GM08714 (cell line): ENCODE measurements around the gene MAML3.

Source experiments
- H3K4me3 ChIP-seq: fragments of 200-500 bp; sonication (Bioruptor generic); 2 replicates; pipeline ENCODE4 v1.5.1; 2014; ENCODE audit warnings: mild to moderate bottlenecking, low read length, inconsistent platforms
- ZNF274 ChIP-seq: IDR thresholded peaks from 2 replicates; pipeline ENCODE4 v1.6.1; 2012; ENCODE audit warnings: mild to moderate bottlenecking, low read depth, low read length

Gene MAML3

GRCh38 chr4:139745111-139745639 lies 408.8 kb downstream of the MAML3 start:
- TF ChIP-seq ZNF274: no peak
- no peak overlapping the region for H3K4me3 ChIP-seq

- no peak for TF ChIP-seq ZNF274
- H3K4me3 ChIP-seq: no peak overlapping the region
Observed at GRCh38 chr4:139744232-139744631, 409.8 kb downstream of the MAML3 start.

- H3K4me3 ChIP-seq: no peak overlapping the region
- no peak for TF ChIP-seq ZNF274
Observed at GRCh38 chr4:139743027-139743426, 411.0 kb downstream of the MAML3 start.

DNA sequence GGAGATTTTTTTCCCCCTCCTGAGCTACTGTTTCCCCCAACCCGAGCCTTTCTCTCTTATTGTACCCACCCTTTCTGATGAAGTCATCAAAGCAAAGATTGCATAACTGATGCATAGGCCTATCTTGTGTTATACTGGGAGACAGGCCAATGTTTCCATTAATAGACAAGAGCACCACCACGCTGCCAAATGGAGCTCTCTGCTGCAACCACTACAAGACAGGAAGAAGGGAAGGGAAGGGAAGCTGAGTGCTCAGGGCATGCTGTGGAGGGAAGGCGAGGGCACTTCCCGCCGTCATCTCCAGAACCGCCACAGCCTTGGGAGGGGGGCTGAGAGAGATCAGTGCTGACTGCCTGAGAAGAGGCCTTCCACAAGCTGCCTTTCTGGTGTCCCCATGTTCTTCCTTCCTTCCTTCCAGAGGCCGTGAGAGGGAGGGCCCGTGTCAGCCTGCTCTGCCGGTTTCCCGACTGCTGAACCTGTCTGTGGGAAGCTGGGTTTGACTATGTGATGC lies 413.4 kb downstream of the MAML3 start:
- no peak overlapping the region for H3K4me3 ChIP-seq
- no peak for TF ChIP-seq ZNF274

DNA sequence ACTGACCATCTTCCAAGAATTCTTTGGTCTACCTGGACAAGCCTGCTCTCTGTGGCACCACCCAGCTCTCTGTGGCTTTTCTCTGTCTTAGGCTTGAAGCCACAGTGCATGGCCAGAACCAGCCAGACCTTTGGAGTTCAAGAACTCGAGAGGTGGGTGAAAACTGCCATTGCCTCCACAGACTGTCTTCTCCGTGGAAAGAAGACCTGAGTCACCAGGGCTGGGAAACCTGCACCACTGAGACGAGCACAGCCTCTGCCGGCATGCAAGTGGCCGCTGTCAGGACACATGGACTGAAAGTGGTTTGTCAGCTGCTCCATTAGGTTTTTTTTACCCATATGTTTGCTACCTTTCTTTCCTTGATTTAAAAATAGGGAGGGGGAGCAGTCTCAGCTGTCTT lies 413.9 kb downstream of the MAML3 start:
- no peak for TF ChIP-seq ZNF274

GRCh38 chr4:139738846-139739613 lies 415.0 kb downstream of the MAML3 start:
- TF ChIP-seq ZNF274: no peak
- no peak overlapping the region for H3K4me3 ChIP-seq

More for the DNA sequence above, 413.9 kb downstream of the MAML3 start:
- no peak overlapping the region for H3K4me3 ChIP-seq

- no peak overlapping the region for H3K4me3 ChIP-seq
- TF ChIP-seq ZNF274: no peak
Observed at GRCh38 chr4:139736661-139737060, 417.3 kb downstream of the MAML3 start.

GRCh38 chr4:139736274-139736660 lies 417.7 kb downstream of the MAML3 start:
- TF ChIP-seq ZNF274: no peak
- H3K4me3 ChIP-seq: no peak overlapping the region

DNA sequence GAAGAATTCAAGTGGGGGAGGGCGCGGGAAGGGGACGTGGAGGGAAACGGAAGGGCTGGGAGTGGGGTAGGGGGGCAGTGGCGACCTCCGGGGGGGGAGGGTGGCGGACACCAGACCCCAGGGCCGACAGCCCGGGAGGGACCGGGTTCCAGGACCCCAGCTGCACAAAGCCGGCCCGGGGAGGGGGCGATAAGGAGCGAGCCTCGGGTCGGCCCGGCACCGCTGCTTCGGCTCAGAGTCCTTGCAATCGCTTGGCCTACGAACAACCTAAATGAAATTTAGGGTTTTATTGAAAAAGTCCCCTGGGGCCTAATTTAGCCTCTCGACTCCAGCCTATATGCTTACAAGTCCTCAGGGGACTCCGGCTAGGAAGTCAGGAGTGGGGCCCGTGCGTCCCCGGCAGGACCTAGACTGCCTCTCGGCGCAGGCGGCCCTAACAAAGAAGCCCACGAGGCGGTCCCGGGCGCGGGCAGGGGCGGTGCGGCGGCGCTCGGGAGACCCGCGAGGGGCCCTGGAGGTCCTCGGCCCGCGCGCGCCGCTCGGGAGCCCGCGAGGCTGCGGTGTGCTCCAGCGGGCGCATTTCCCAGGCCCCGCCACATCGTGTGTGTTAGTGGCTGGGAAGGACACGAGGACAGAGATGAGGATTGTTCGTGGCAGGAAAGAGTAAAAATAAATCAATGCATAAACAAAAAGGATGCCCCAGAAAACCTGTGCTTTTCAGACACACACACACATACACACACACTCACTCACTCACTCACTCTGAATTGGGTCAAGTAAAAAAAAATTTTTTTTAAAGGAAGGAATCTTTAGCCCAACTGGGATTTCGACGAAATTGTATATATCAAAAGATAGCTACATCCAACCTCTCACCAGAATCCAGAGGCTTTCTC lies 418.4 kb downstream of the MAML3 start:
- no peak for TF ChIP-seq ZNF274
- no peak overlapping the region; the same call in 1 of the 2 replicates for H3K4me3 ChIP-seq

DNA sequence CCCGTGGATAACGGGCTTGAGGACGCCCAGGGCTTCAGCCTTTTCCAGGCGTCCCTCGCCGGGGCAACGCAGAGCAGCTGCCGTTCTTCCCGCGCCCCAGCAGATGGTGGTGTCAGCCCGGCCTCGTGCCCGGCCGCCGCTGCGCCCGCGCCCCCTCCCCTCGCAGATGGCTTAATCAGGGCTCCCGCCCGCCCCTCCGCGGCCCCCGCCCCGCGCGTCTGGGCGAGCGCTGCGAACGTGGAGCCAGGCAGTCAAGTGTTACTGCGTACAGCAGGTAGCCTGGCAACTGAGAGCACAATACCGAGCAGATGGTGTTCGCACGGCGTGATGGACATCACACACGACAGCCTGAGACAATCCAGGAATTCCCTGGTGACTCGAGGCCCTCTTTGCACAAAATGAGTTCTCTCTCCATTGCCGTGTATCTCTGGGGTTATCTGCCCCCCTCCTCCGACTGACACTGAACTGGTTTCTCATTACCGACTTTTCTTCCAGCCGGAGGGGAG lies 419.1 kb downstream of the MAML3 start:
- TF ChIP-seq ZNF274: no peak
- no peak overlapping the region; the same call in 1 of the 2 replicates for H3K4me3 ChIP-seq

GRCh38 chr4:139734201-139734874 lies 419.6 kb downstream of the MAML3 start:
- H3K4me3 ChIP-seq: no peak overlapping the region
- no peak for TF ChIP-seq ZNF274

GRCh38 chr4:139732991-139733570 lies 420.9 kb downstream of the MAML3 start:
- H3K4me3 ChIP-seq: no peak overlapping the region
- TF ChIP-seq ZNF274: no peak

DNA sequence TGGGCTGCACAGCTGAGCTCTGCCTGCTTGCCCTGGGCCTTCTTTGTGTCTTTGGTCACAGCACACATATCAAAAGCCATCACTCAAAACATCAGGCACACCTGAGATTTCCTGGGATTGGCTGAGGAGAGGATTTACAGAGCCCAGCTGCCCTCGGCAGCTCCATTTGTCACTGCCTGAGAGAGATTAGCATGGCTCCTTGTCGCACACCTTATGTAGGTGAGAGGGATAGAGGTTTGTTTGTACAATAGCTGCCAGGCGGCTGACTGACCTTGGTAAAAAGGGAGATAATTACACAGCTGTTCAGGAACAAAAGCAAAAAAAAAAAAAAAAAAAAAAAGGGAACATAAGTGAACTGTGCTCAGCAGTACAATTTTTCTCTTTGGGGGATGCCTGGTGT lies 425.1 kb downstream of the MAML3 start:
- TF ChIP-seq ZNF274: no peak
- H3K4me3 ChIP-seq: no peak overlapping the region
